Neural cell (in vitro differentiated cells): Measurements from ENCODE around the gene TXNDC2. TPM values are rescaled to one million over a fixed set of nuclear protein-coding genes. Genes with fewer than 3 reads are reported as not detected.

Source experiments
- H2AFZ ChIP-seq: fragments of 200-600, 300-800 bp; sonication (generic), shearing (Covaris generic); 2 replicates; pipeline ENCODE4 v1.6.0; 2014; ENCODE audit warnings: low read depth, mild to moderate bottlenecking, antibody characterized with exemption, low read length, moderate library complexity
- H3F3A ChIP-seq: fragments of 200-600 bp; shearing (Covaris generic); 2 replicates; pipeline ENCODE4 v1.6.1; 2016; ENCODE audit warnings: mild to moderate bottlenecking, moderate library complexity, mixed read lengths, antibody characterized with exemption, low read length; ENCODE audit not compliant: insufficient read depth, poor library complexity, severe bottlenecking
- H3K27ac ChIP-seq: fragments of 200-600, 300-800 bp; sonication (generic), shearing (Covaris generic); 2 replicates; pipeline ENCODE4 v1.5.1; 2014; ENCODE audit warnings: mild to moderate bottlenecking, low read length, moderate library complexity
- H3K27me3 ChIP-seq: fragments of 300-800, 200-600 bp; sonication (generic), shearing (Covaris generic); 2 replicates; pipeline ENCODE4 v1.6.0; 2014; ENCODE audit warnings: mild to moderate bottlenecking, low read depth, low read length, moderate library complexity; ENCODE audit not compliant: insufficient read depth
- H3K36me3 ChIP-seq: fragments of 300-800, 200-600 bp; sonication (generic), shearing (Covaris generic); 2 replicates; pipeline ENCODE4 v1.5.1; 2014; ENCODE audit warnings: mild to moderate bottlenecking, antibody characterized with exemption, low read length, moderate library complexity; ENCODE audit not compliant: insufficient read depth
- H3K4me2 ChIP-seq: fragments of 300-800, 200-600 bp; sonication (generic), shearing (Covaris generic); 2 replicates; pipeline ENCODE4 v1.6.0; 2014; ENCODE audit warnings: mild to moderate bottlenecking, low read length
- H3K4me3 ChIP-seq: fragments of 300-800, 200-600 bp; sonication (generic), shearing (Covaris generic); 2 replicates; pipeline ENCODE4 v1.5.1; 2014; ENCODE audit warnings: mild to moderate bottlenecking, low read length, moderate library complexity
- H3K79me2 ChIP-seq: fragments of 200-600 bp; shearing (Covaris generic); replicated peaks from 2 replicates; pipeline ENCODE4 v1.6.0; 2014; ENCODE audit warnings: mild to moderate bottlenecking, low read length, moderate library complexity; ENCODE audit not compliant: insufficient read depth
- H3K9ac ChIP-seq: fragments of 300-800, 200-600 bp; sonication (generic), shearing (Covaris generic); 2 replicates; pipeline ENCODE4 v1.6.1; 2016; ENCODE audit warnings: mild to moderate bottlenecking, low read length, mixed read lengths
- H3K9me2 ChIP-seq: fragments of 200-600 bp; shearing (Covaris generic); 2 replicates; pipeline ENCODE4 v1.6.1; 2016; ENCODE audit warnings: mild to moderate bottlenecking, low read length, mixed read lengths; ENCODE audit not compliant: insufficient read depth
- H3K9me3 ChIP-seq: fragments of 200-600, 300-800 bp; sonication (generic), shearing (Covaris generic); 2 replicates; pipeline ENCODE4 v1.6.1; 2016; ENCODE audit warnings: mild to moderate bottlenecking, mixed run types, low read length, moderate library complexity, mixed read lengths
- H4K20me1 ChIP-seq: fragments of 200-600 bp; shearing (Covaris generic); 2 replicates; pipeline ENCODE4 v1.6.1; 2016; ENCODE audit warnings: mild to moderate bottlenecking, mixed run types; ENCODE audit not compliant: insufficient read depth
- CTCF ChIP-seq: fragments of 450-650 bp; IDR thresholded peaks from 2 replicates; pipeline ENCODE4 v1.5.1; 2014; ENCODE audit warnings: antibody characterized with exemption, mild to moderate bottlenecking, moderate library complexity; ENCODE audit not compliant: poor library complexity, severe bottlenecking
- EP300 ChIP-seq: fragments of 450-650 bp; conservative IDR thresholded peaks from 2 replicates; pipeline ENCODE4 v1.6.1; 2014; ENCODE audit warnings: antibody characterized with exemption, mild to moderate bottlenecking, moderate library complexity; ENCODE audit not compliant: poor library complexity, severe bottlenecking
- EZH2 ChIP-seq: fragments of 200-600, 300-800 bp; shearing (Covaris generic), sonication (generic); IDR thresholded peaks from 2 replicates; pipeline ENCODE4 v1.6.1; 2014; ENCODE audit warnings: antibody characterized with exemption, low read length, borderline replicate concordance, mild to moderate bottlenecking; ENCODE audit not compliant: insufficient read depth, poor library complexity, severe bottlenecking
- MXI1 ChIP-seq: fragments of 450-650 bp; conservative IDR thresholded peaks from 2 replicates; pipeline ENCODE4 v1.6.1; 2014; ENCODE audit warnings: antibody characterized with exemption, mild to moderate bottlenecking; ENCODE audit not compliant: poor library complexity, severe bottlenecking
- POLR2AphosphoS5 ChIP-seq: IDR thresholded peaks from 2 replicates; pipeline ENCODE4 v1.6.1; 2012
- RAD21 ChIP-seq: fragments of 450-650 bp; conservative IDR thresholded peaks from 2 replicates; pipeline ENCODE4 v1.6.1; 2014; ENCODE audit warnings: antibody characterized with exemption, mild to moderate bottlenecking, moderate library complexity
- SMC3 ChIP-seq: fragments of 450-650 bp; conservative IDR thresholded peaks from 2 replicates; pipeline ENCODE4 v1.6.1; 2014; ENCODE audit warnings: antibody characterized with exemption, mild to moderate bottlenecking, moderate library complexity; ENCODE audit not compliant: poor library complexity
- TAF1 ChIP-seq: IDR thresholded peaks from 2 replicates; pipeline ENCODE4 v1.6.1; 2012; ENCODE audit warnings: low read depth
- polyA plus RNA-seq: library from polyadenylated mRNA; depleted of rRNA; stranded (reverse); fragments of >200 nt; gene quantifications from 2 replicates; pipeline ENCODE4 v1.2.3, GENCODE V29; 2014
- TF ChIP-seq, protein P1 (sequence below): IDR thresholded peaks from 2 replicates; pipeline ENCODE4 v1.6.1; 2012; ENCODE audit warnings: borderline replicate concordance

The TXNDC2 gene
- polyA plus RNA-seq, 1 donor from 2014 or later = 0.41 TPM

GRCh38 chr18:9927392-9928063, 41.8 kb downstream of the TXNDC2 start (continued):
- TF ChIP-seq CTCF (no peak), TAF1 (no peak), POLR2AphosphoS5 (no peak)

DNA sequence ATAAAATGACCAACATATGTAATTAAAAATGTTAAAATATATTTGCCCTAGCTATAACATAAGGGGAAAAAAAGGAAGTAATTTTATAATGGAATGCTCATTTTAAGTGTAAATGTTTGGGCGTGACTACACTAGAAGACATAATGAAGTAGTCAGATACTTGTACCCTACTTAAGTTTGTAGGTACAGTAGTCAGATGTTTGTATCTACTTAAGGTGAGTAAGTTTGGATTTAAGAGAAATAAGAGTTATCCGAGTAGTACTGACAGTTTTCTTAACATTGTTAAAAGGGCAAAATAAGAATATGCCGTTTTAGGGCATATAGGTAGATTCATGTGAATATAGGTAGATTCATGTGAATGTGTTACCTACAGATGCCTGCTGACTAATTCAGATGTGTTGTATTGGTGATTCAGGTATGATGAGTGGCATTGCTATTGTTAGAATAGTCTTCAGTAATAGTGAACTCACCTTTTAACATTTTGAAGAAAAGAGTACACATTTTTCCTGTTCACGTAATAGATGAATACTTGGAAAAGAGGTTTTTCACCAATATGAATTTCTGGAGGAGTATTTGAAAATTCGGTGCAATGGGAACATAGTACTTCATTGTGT, 43.0 kb downstream of the TXNDC2 start:
- no peaks in the 10 kb centered on the region for H3K9me3 ChIP-seq
- H4K20me1 ChIP-seq = peaks cover 15% of the 10 kb centered on the region
- H3F3A ChIP-seq = no peaks in the 10 kb centered on the region
- H3K4me2 ChIP-seq = no peak overlapping the region
- no peaks in the 10 kb centered on the region for H3K36me3 ChIP-seq
- no peaks in the 10 kb centered on the region for H3K9me2 ChIP-seq
- no peak overlapping the region for H2AFZ ChIP-seq
- H3K9ac ChIP-seq = no peak overlapping the region
- peaks cover 88% of the 10 kb centered on the region for H3K79me2 ChIP-seq
- TF ChIP-seq EZH2 (no peak), CTCF (no peak), SMC3 (no peak), POLR2AphosphoS5 (no peak), RAD21 (no peak)
- H3K27me3 ChIP-seq = no peaks in the 10 kb centered on the region
- H3K4me3 ChIP-seq = no peak overlapping the region
- H3K27ac ChIP-seq = no peak overlapping the region

- H4K20me1 ChIP-seq = peaks cover 10% of the 10 kb centered on the region
Observed at GRCh38 chr18:9930299-9930884, 44.6 kb downstream of the TXNDC2 start.

More at GRCh38 chr18:9930299-9930884, 44.6 kb downstream of the TXNDC2 start:
- TF ChIP-seq EZH2 (no peak), CTCF (no peak), EP300 (no peak), MXI1 (no peak), RAD21 (no peak), TAF1 (no peak), POLR2AphosphoS5 (no peak), SMC3 (no peak)
- TF ChIP-seq, protein P1, sequence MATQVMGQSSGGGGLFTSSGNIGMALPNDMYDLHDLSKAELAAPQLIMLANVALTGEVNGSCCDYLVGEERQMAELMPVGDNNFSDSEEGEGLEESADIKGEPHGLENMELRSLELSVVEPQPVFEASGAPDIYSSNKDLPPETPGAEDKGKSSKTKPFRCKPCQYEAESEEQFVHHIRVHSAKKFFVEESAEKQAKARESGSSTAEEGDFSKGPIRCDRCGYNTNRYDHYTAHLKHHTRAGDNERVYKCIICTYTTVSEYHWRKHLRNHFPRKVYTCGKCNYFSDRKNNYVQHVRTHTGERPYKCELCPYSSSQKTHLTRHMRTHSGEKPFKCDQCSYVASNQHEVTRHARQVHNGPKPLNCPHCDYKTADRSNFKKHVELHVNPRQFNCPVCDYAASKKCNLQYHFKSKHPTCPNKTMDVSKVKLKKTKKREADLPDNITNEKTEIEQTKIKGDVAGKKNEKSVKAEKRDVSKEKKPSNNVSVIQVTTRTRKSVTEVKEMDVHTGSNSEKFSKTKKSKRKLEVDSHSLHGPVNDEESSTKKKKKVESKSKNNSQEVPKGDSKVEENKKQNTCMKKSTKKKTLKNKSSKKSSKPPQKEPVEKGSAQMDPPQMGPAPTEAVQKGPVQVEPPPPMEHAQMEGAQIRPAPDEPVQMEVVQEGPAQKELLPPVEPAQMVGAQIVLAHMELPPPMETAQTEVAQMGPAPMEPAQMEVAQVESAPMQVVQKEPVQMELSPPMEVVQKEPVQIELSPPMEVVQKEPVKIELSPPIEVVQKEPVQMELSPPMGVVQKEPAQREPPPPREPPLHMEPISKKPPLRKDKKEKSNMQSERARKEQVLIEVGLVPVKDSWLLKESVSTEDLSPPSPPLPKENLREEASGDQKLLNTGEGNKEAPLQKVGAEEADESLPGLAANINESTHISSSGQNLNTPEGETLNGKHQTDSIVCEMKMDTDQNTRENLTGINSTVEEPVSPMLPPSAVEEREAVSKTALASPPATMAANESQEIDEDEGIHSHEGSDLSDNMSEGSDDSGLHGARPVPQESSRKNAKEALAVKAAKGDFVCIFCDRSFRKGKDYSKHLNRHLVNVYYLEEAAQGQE = no peak
- no peak overlapping the region for H3K9ac ChIP-seq
- no peak overlapping the region for H2AFZ ChIP-seq
- no peaks in the 10 kb centered on the region for H3K27me3 ChIP-seq
- no peaks in the 10 kb centered on the region for H3K36me3 ChIP-seq
- H3K9me2 ChIP-seq = no peaks in the 10 kb centered on the region
- no peak overlapping the region for H3K4me3 ChIP-seq
- no peaks in the 10 kb centered on the region for H3F3A ChIP-seq
- peaks cover 78% of the 10 kb centered on the region for H3K79me2 ChIP-seq
- no peak overlapping the region for H3K27ac ChIP-seq
- H3K9me3 ChIP-seq = no peaks in the 10 kb centered on the region
- no peak overlapping the region for H3K4me2 ChIP-seq
